ENCODE data around the gene DBF4B. TPM values are rescaled to one million over a fixed set of nuclear protein-coding genes. Genes with fewer than 3 reads are reported as not detected.

DBF4B gene
- total and polyA plus RNA-seq, 10 of the 15 experiments (the other 5 are each of a cell fraction or from before 2014, with no cell fraction given): 2.4 to 24.6 (median 16.9) TPM

GRCh38 chr17:44708401-44709263, at the start of gene DBF4B (continued):
- TF ChIP-seq E2F8 (IDR thresholded peaks at IDR 0.05; ENCODE audit: low read depth, partially characterized antibody): peak; percentile 63
- TF ChIP-seq SREBF2 (IDR thresholded peaks at IDR 0.05; ENCODE audit: low read length): no peak
- TF ChIP-seq PKNOX1 (IDR thresholded peaks at IDR 0.05): no peak
- peak; percentile 44; the same call in 1 of the 2 replicates for TF ChIP-seq RUNX3 (IDR thresholded peaks at IDR 0.05; ENCODE audit: low read length)
- TF ChIP-seq HSF1 (IDR thresholded peaks at IDR 0.05; ENCODE audit: low read depth, low read length): no peak
- TF ChIP-seq BACH1 (IDR thresholded peaks at IDR 0.05; ENCODE audit: borderline replicate concordance): no peak
- TF ChIP-seq E4F1 (IDR thresholded peaks at IDR 0.05; ENCODE audit: borderline replicate concordance, partially characterized antibody): peak; percentile 37
- TF ChIP-seq ZBTB11 (CRISPR knock-in tag; IDR thresholded peaks at IDR 0.05): no peak
- no peak for TF ChIP-seq SIX5 (IDR thresholded peaks at IDR 0.05; ENCODE audit: low read depth, low read length, severe bottlenecking)
- no peak for TF ChIP-seq PBX3 (IDR thresholded peaks at IDR 0.05; ENCODE audit: insufficient replicate concordance, low read depth, low read length)
- TF ChIP-seq CBX3 (IDR thresholded peaks at IDR 0.05; ENCODE audit: borderline replicate concordance, low read depth): no peak
- 0 out of 2 replicates have a peak, but pooled peaks have one; percentile 4 for TF ChIP-seq IRF4 (IDR thresholded peaks at IDR 0.05; ENCODE audit: low read depth, low read length)
- no peak for TF ChIP-seq NFYA (IDR thresholded peaks at IDR 0.05; ENCODE audit: borderline replicate concordance, low read depth, low read length)
- TF ChIP-seq ZNF384 (IDR thresholded peaks at IDR 0.05; ENCODE audit: borderline replicate concordance, low read depth, low read length): no peak

Data from GM12878 (cell line).